K562 (cell line): ENCODE results near the gene MT1HL1. TPM values are rescaled to one million over a fixed set of nuclear protein-coding genes. Genes with fewer than 3 reads are reported as not detected.

Source experiments
- ATAC-seq: fragments of 200-7000 bp; cut with Tn5 transposase; 3 replicates; pipeline ENCODE4 v1.9.1; 2020; ENCODE audit warnings: moderate library complexity
- BruUV-seq: library from RNA; stranded (reverse); fragments of 400-500 nt; replicated peaks from 2 replicates; lab custom pipeline; 2021; lab: Mats Ljungman, UMichigan
- CTCF ChIA-PET: fragments of 300-600 bp; formaldehyde crosslinking; extraction: SDS; loops from one replicate; lab custom pipeline; 2021; ENCODE audit warnings: low intra/inter-chr PET ratio; lab: Yijun Ruan, JAX
- POLR2A ChIA-PET: fragments of 300-600, 350-650 bp; sonication (Branson Sonifier 250); formaldehyde crosslinking; extraction: SDS; loops from one replicate; lab custom pipeline; 2021; ENCODE audit warnings: antibody characterized with exemption, inconsistent platforms; lab: Yijun Ruan, JAX
- DNase-seq, 4 experiments: peaks; one replicate each; pipeline versions ENCODE4 v3.0.0 to v3.0.0-alpha.2; 2011 to 2018; ENCODE audit warnings: low spot score in 3 of 4, mixed read lengths in 3 of 4; ENCODE audit errors: extremely low read depth in 1 of 4
- FAIRE-seq: peaks from 2 replicates; lab custom pipeline; 2011; peaks lifted over from hg19 to GRCh38; lab: Jason Lieb, UNC
- H2AFZ ChIP-seq: 2 replicates; pipeline ENCODE4 v1.6.0; 2011; ENCODE audit warnings: low read depth, low read length, control low read depth, inconsistent platforms
- H3K27ac ChIP-seq: fragments of 200-600 bp; 3 replicates; pipeline ENCODE4 v1.8.0; 2011; ENCODE audit warnings: low read depth, mild to moderate bottlenecking, control low read depth, inconsistent platforms, low read length, moderate library complexity, mixed read lengths; ENCODE audit errors: extremely low read depth
- H3K27me3 ChIP-seq, 2 experiments: fragments of 300-600 bp in 1 of 2; 2 replicates in 1 of 2; 3 replicates in 1 of 2; pipeline versions ENCODE4 v1.6.0 to v1.8.0; 2011; ENCODE audit warnings: inconsistent platforms in 2 of 2, low read length in 2 of 2, mild to moderate bottlenecking in 1 of 2, mixed read lengths in 1 of 2, moderate library complexity in 1 of 2; ENCODE audit not compliant: control insufficient read depth in 2 of 2, insufficient read depth in 2 of 2
- H3K36me3 ChIP-seq: fragments of 300-600 bp; 3 replicates; pipeline ENCODE4 v1.8.0; 2011; ENCODE audit warnings: mild to moderate bottlenecking, low read length, inconsistent platforms; ENCODE audit not compliant: control insufficient read depth, insufficient read depth
- H3K4me1 ChIP-seq, 2 experiments: fragments of 200-600 bp in 1 of 2; replicated peaks in 1 of 2; 2 replicates in 1 of 2; 3 replicates in 1 of 2; pipeline versions ENCODE4 v1.5.1 to v1.8.0; 2011; ENCODE audit warnings: inconsistent platforms in 2 of 2, low read length in 2 of 2, mild to moderate bottlenecking in 1 of 2, mixed read lengths in 1 of 2, moderate library complexity in 1 of 2; ENCODE audit not compliant: control insufficient read depth in 2 of 2, insufficient read depth in 2 of 2
- H3K4me2 ChIP-seq: 2 replicates; pipeline ENCODE4 v1.6.1; 2011; ENCODE audit warnings: low read length, control low read depth, inconsistent platforms, mixed read lengths; ENCODE audit not compliant: insufficient read depth
- H3K4me3 ChIP-seq: fragments of 200-600 bp; sonication (generic), shearing (Covaris generic); 2 replicates; pipeline ENCODE4 v1.5.1; 2016; ENCODE audit warnings: control low read depth, inconsistent platforms
- H3K79me2 ChIP-seq: fragments of 200-600 bp; 3 replicates; pipeline ENCODE4 v1.8.0; 2011; ENCODE audit warnings: low read length, inconsistent platforms; ENCODE audit not compliant: control insufficient read depth, insufficient read depth
- H3K9ac ChIP-seq, 2 experiments: 2 replicates each; pipeline versions ENCODE4 v1.6.0 to v1.6.1; 2011; ENCODE audit warnings: low read depth in 2 of 2, low read length in 2 of 2, control low read depth in 1 of 2, inconsistent platforms in 1 of 2, mild to moderate bottlenecking in 1 of 2, mixed read lengths in 1 of 2; ENCODE audit not compliant: insufficient read depth in 1 of 2
- H3K9me1 ChIP-seq: one replicate; pipeline ENCODE4 v1.6.0; 2011; ENCODE audit warnings: inconsistent platforms, mild to moderate bottlenecking, low read length, moderate library complexity; ENCODE audit not compliant: control insufficient read depth, insufficient read depth
- H3K9me3 ChIP-seq: replicated peaks from 2 replicates; pipeline ENCODE4 v1.5.1; 2011; ENCODE audit warnings: low read depth, low read length, inconsistent platforms; ENCODE audit not compliant: control insufficient read depth, insufficient read depth
- H4K20me1 ChIP-seq: replicated peaks from 2 replicates; pipeline ENCODE4 v1.6.1; 2011; ENCODE audit warnings: low read length, inconsistent platforms, mixed read lengths; ENCODE audit not compliant: control insufficient read depth, insufficient read depth
- MNT ChIP-seq, 2 experiments: fragments of 450-650 bp; conservative IDR thresholded peaks; 2 replicates each; pipeline ENCODE4 v1.6.1; 2017; ENCODE audit warnings: mild to moderate bottlenecking in 2 of 2, moderate library complexity in 2 of 2
- ZNF512 ChIP-seq: IDR thresholded peaks from 2 replicates; pipeline ENCODE4 v1.6.1; 2016; ENCODE audit warnings: missing genetic modification characterization, missing compliant biosample characterization
- in situ Hi-C: fragments of 300-500 bp; cut with MboI; formaldehyde crosslinking; loops from 4 replicates; pipeline ENCODE4 v1.15.0; 2018; ENCODE audit warnings: inconsistent platforms, mixed read lengths
- intact Hi-C: fragments of 100-400 bp; cut with micrococcal nuclease; formaldehyde crosslinking; loops from 2 replicates; pipeline ENCODE4 v1.14.2; 2022
- polyA plus RNA-seq, 8 experiments: library from polyadenylated mRNA; depleted of rRNA in 4 of 8; stranded (reverse) in 5 of 8; unstranded in 3 of 8; fragments of >200 nt; fragmentation: Nextera tagmentation in 2 of 8; fragmentation: Illumina TruSeq in 1 of 8; extraction: Ambion mirVana in 2 of 8; extraction: Trizol in 1 of 8; gene quantifications; 2 replicates each; pipeline versions ENCODE4 v1.2.1 to v1.2.3, GENCODE V29; 2011 to 2014; ENCODE audit warnings: inconsistent platforms in 1 of 8, missing spikeins in 1 of 8
- total RNA-seq, 7 experiments: library from RNA; depleted of rRNA in 6 of 7; stranded (reverse); fragments of >200 nt in 6 of 7; fragmentation: Illumina TruSeq in 2 of 7; extraction: Trizol in 2 of 7; gene quantifications; 2 replicates each; pipeline versions ENCODE4 v1.2.1 to v1.2.3, GENCODE V29; 2011 to 2021; ENCODE audit warnings: low replicate concordance in 1 of 7

The MT1HL1 gene
- total and polyA plus RNA-seq, 9 of the 15 experiments (the other 6 are each of a cell fraction or from before 2014, with no cell fraction given): not detected

- DNase-seq (no peak), FAIRE-seq (no peak), ATAC-seq (no peak)
- Histone ChIP-seq H3K4me2 (no peak overlapping the region), H3K27ac (no peak overlapping the region), H3K4me3 (no peak overlapping the region), H2AFZ (no peak overlapping the region), H3K9me3 (no peaks in the 10 kb centered on the region), H4K20me1 (no peaks in the 10 kb centered on the region), H3K27me3 (peaks cover 8 to 17% of the 10 kb centered on the region in 2 experiments; a peak in 4 of 5 replicates), H3K4me1 (no peaks in the 10 kb centered on the region), H3K36me3 (no peaks in the 10 kb centered on the region), H3K79me2 (no peaks in the 10 kb centered on the region), H3K9me1 (no peaks in the 10 kb centered on the region), H3K9ac (no peak overlapping the region)
- ChIA-PET CTCF (no interaction called here), POLR2A (interaction anchor here (0.9 kb wide), 1 partner anchor 22 kb away, joined by 3 read pairs; no protein-coding TSS in a partner anchor)
- TF ChIP-seq MNT (conservative IDR thresholded peaks at IDR 0.05) (no peak), ZNF512 (tag) (peak; percentile 26)
- no TSS peak for BruUV-seq
- intact Hi-C loops: no loop called here
- in situ Hi-C loops: no loop called here
Observed at GRCh38 chr1:236983818-236984217, 20.4 kb downstream of the MT1HL1 start.
